NT2/D1 (cell line): ENCODE data around the gene SLC35E4.
"Not testable (repeated sequence)": the region's sequence is repeated elsewhere in the genome, so short reads cannot be mapped to it uniquely, and the experiment has no call there.

Experiments
- DNase-seq: peaks from one replicate; pipeline ENCODE4 v3.0.0-alpha.2; 2011; ENCODE audit warnings: low read depth, low spot score
- H3K27me3 ChIP-seq: 2 replicates; pipeline ENCODE4 v1.6.0; 2011; ENCODE audit warnings: mild to moderate bottlenecking; ENCODE audit not compliant: insufficient read length, insufficient read depth
- H3K36me3 ChIP-seq: 2 replicates; pipeline ENCODE4 v1.6.1; 2011; ENCODE audit warnings: mild to moderate bottlenecking, low read length, mixed read lengths; ENCODE audit not compliant: insufficient read depth, insufficient read length
- H3K4me1 ChIP-seq: 2 replicates; pipeline ENCODE4 v1.5.1; 2011; ENCODE audit not compliant: insufficient read depth, insufficient read length
- H3K4me3 ChIP-seq: 2 replicates; pipeline ENCODE4 v1.5.1; 2011; ENCODE audit warnings: low read depth; ENCODE audit not compliant: insufficient read length
- H3K9ac ChIP-seq: 2 replicates; pipeline ENCODE4 v1.6.0; 2011; ENCODE audit warnings: low read depth; ENCODE audit not compliant: insufficient read length
- H3K9me3 ChIP-seq: 2 replicates; pipeline ENCODE4 v1.5.1; 2011; ENCODE audit warnings: mild to moderate bottlenecking, low read length; ENCODE audit not compliant: insufficient read depth
- SUZ12 ChIP-seq: IDR thresholded peaks from 2 replicates; pipeline ENCODE4 v1.6.1; 2011; ENCODE audit not compliant: insufficient read length, insufficient read depth; ENCODE audit errors: extremely low read depth
- YY1 ChIP-seq: IDR thresholded peaks from 2 replicates; pipeline ENCODE4 v1.6.1; 2011; ENCODE audit not compliant: insufficient read length, insufficient read depth
- ZNF274 ChIP-seq: IDR thresholded peaks from 2 replicates; pipeline ENCODE4 v1.6.1; 2011; ENCODE audit warnings: mild to moderate bottlenecking, low read depth, low read length

The SLC35E4 gene

GRCh38 chr22:30612789-30613188, 22.8 kb upstream of the SLC35E4 start:
- no peaks in the 10 kb centered on the region for H3K9me3 ChIP-seq
- no peak for DNase-seq
- H3K4me3 ChIP-seq = no peak overlapping the region
- TF ChIP-seq SUZ12 = no peak
- TF ChIP-seq YY1 = no peak
- TF ChIP-seq ZNF274 = no peak
- no peaks in the 10 kb centered on the region for H3K27me3 ChIP-seq
- peaks cover 10% of the 10 kb centered on the region for H3K36me3 ChIP-seq
- H3K9ac ChIP-seq = no peak overlapping the region
- peaks cover 2% of the 10 kb centered on the region for H3K4me1 ChIP-seq

- H3K36me3 ChIP-seq = peaks cover 10% of the 10 kb centered on the region
- H3K4me3 ChIP-seq = no peak overlapping the region
- no peaks in the 10 kb centered on the region for H3K9me3 ChIP-seq
- no peak overlapping the region for H3K9ac ChIP-seq
- no peaks in the 10 kb centered on the region for H3K27me3 ChIP-seq
- no peak for DNase-seq
- H3K4me1 ChIP-seq = peaks cover 2% of the 10 kb centered on the region
- TF ChIP-seq SUZ12 = no peak
- TF ChIP-seq ZNF274 = no peak
- TF ChIP-seq YY1 = no peak
Observed at GRCh38 chr22:30614268-30614667, 21.3 kb upstream of the SLC35E4 start.

GRCh38 chr22:30614879-30615278, 20.7 kb upstream of the SLC35E4 start:
- Histone ChIP-seq H3K4me3 (no peak overlapping the region), H3K9me3 (no peaks in the 10 kb centered on the region), H3K36me3 (peaks cover 10% of the 10 kb centered on the region), H3K27me3 (no peaks in the 10 kb centered on the region), H3K4me1 (no peaks in the 10 kb centered on the region), H3K9ac (no peak overlapping the region)
- TF ChIP-seq YY1 = no peak
- no peak for TF ChIP-seq SUZ12
- TF ChIP-seq ZNF274 = no peak
- DNase-seq = no peak

GRCh38 chr22:30615543-30615954, 20.0 kb upstream of the SLC35E4 start:
- Histone ChIP-seq H3K4me3 (no peak overlapping the region), H3K9ac (no peak overlapping the region), H3K36me3 (peaks cover 8% of the 10 kb centered on the region), H3K9me3 (no peaks in the 10 kb centered on the region), H3K27me3 (no peaks in the 10 kb centered on the region), H3K4me1 (no peaks in the 10 kb centered on the region)
- TF ChIP-seq YY1 = no peak
- DNase-seq = no peak

GRCh38 chr22:30617819-30618218, 17.8 kb upstream of the SLC35E4 start:
- no peaks in the 10 kb centered on the region for H3K9me3 ChIP-seq
- H3K27me3 ChIP-seq = no peaks in the 10 kb centered on the region
- no peak overlapping the region for H3K9ac ChIP-seq
- H3K4me3 ChIP-seq = no peak overlapping the region
- no peak for TF ChIP-seq YY1
- TF ChIP-seq ZNF274 = no peak
- no peaks in the 10 kb centered on the region for H3K36me3 ChIP-seq
- H3K4me1 ChIP-seq = no peaks in the 10 kb centered on the region
- no peak for DNase-seq

- H3K36me3 ChIP-seq, H3K27me3 ChIP-seq, H3K4me1 ChIP-seq, H3K9me3 ChIP-seq, H3K9ac ChIP-seq, DNase-seq, H3K4me3 ChIP-seq: not testable (repeated sequence)
Observed at GRCh38 chr22:30619909-30620308, 15.7 kb upstream of the SLC35E4 start.

- TF ChIP-seq ZNF274 = no peak
- TF ChIP-seq SUZ12 = no peak
- no peak for TF ChIP-seq YY1
- no peak for DNase-seq
Observed at GRCh38 chr22:30626413-30626812, 9.2 kb upstream of the SLC35E4 start.

GRCh38 chr22:30627471-30627870, 8.1 kb upstream of the SLC35E4 start:
- DNase-seq = no peak
- Histone ChIP-seq H3K36me3 (peaks cover 3% of the 10 kb centered on the region), H3K9ac (no peak overlapping the region), H3K27me3 (no peaks in the 10 kb centered on the region), H3K4me3 (no peak overlapping the region), H3K4me1 (no peaks in the 10 kb centered on the region), H3K9me3 (no peaks in the 10 kb centered on the region)
- TF ChIP-seq ZNF274 (no peak), SUZ12 (no peak), YY1 (no peak)

More at GRCh38 chr22:30626413-30626812, 9.2 kb upstream of the SLC35E4 start:
- H3K9ac ChIP-seq = no peak overlapping the region
- no peaks in the 10 kb centered on the region for H3K4me1 ChIP-seq
- no peaks in the 10 kb centered on the region for H3K9me3 ChIP-seq
- no peak overlapping the region for H3K4me3 ChIP-seq
- H3K27me3 ChIP-seq = no peaks in the 10 kb centered on the region
- H3K36me3 ChIP-seq = peaks cover 3% of the 10 kb centered on the region
